ENCODE measurements around the gene TBC1D2B. TPM values are rescaled to one million over a fixed set of nuclear protein-coding genes. Genes with fewer than 3 reads are reported as not detected.

Gene TBC1D2B
- total and polyA plus RNA-seq, 2 donors (not counting 3 experiments of a cell fraction or from before 2014, with no cell fraction given) = 30.8 to 46.1 TPM

- Histone ChIP-seq H3K27ac (ENCODE audit: insufficient read depth, low read depth, low read length) (no peak overlapping the region), H3K4me3 (replicated peaks in 1 of 3; ENCODE audit: insufficient read depth in 1 of 3, low read depth in 1 of 3, low read length in 3 of 3) (no peak overlapping the region), H4K20me1 (replicated peaks; ENCODE audit: control insufficient read depth, extremely low read depth, insufficient read depth, low read length) (no peaks in the 10 kb centered on the region), H3K9me3 (replicated peaks; ENCODE audit: control insufficient read depth, insufficient read depth, low read length) (no peaks in the 10 kb centered on the region), H3K9me1 (replicated peaks; ENCODE audit: control insufficient read depth, extremely low read depth, insufficient read depth, low read length) (no peaks in the 10 kb centered on the region), H3K27me3 (ENCODE audit: control insufficient read depth in 2 of 2, insufficient read depth in 2 of 2, low read length in 2 of 2) (no peaks in the 10 kb centered on the region), H2AFZ (ENCODE audit: low read depth, low read length) (no peak overlapping the region), H3K4me1 (ENCODE audit: control insufficient read depth, extremely low read depth, insufficient read depth, low read length) (no peaks in the 10 kb centered on the region), H3K79me2 (ENCODE audit: control insufficient read depth, insufficient read depth, low read length) (no peaks in the 10 kb centered on the region), H3K4me2 (ENCODE audit: insufficient read depth, low read length) (no peak overlapping the region), H3K36me3 (ENCODE audit: control insufficient read depth in 2 of 2, extremely low read depth in 1 of 2, insufficient read depth in 2 of 2, low read length in 2 of 2) (peaks cover 11 to 20% of the 10 kb centered on the region in 2 experiments), H3K9ac (replicated peaks; ENCODE audit: extremely low read depth, insufficient read depth, low read length) (no peak overlapping the region)
- BruUV-seq (replicated peaks) = no TSS peak
- CTCF ChIA-PET = interaction anchor here (3.2 kb wide), 1 partner anchor 13 kb away, joined by 12 read pairs; no protein-coding TSS in a partner anchor
- intact Hi-C loops (cut with micrococcal nuclease) (no loop called here), dilution Hi-C loops (cut with MboI; ENCODE audit: extremely low pct_ligation_motif_present, low sequenced_read_pairs) (no loop called here)
- TF ChIP-seq CTCF (IDR thresholded peaks at IDR 0.05; ENCODE audit: extremely low read depth in 1 of 2, insufficient read depth in 1 of 2, low read depth in 1 of 2, low read length in 2 of 2) (no peak), POLR2AphosphoS5 (IDR thresholded peaks at IDR 0.05; ENCODE audit: insufficient read depth, low read depth, low read length) (no peak), MAX (IDR thresholded peaks at IDR 0.05; ENCODE audit: insufficient read depth, insufficient read length) (no peak), JUN (IDR thresholded peaks at IDR 0.05; ENCODE audit: borderline replicate concordance, insufficient read depth, insufficient read length, low read depth) (no peak), FOS (IDR thresholded peaks at IDR 0.05; ENCODE audit: borderline replicate concordance, insufficient read depth, low read length) (no peak)
- FAIRE-seq (no peak), DNase-seq (ENCODE audit: low read depth, low spot score) (no peak)
- POLR2A ChIA-PET = no interaction called here
These were observed 55.8 kb downstream of the TBC1D2B start for GRCh38 chr15:78021761-78022160.

GRCh38 chr15:78020007-78020406, 57.5 kb downstream of the TBC1D2B start:
- TF ChIP-seq JUN (IDR thresholded peaks at IDR 0.05; ENCODE audit: borderline replicate concordance, insufficient read depth, insufficient read length, low read depth) (no peak), CTCF (IDR thresholded peaks at IDR 0.05; ENCODE audit: extremely low read depth in 1 of 2, insufficient read depth in 1 of 2, low read depth in 1 of 2, low read length in 2 of 2) (no peak), MYC (IDR thresholded peaks at IDR 0.05; ENCODE audit: low read depth, low read length) (no peak), POLR2AphosphoS5 (IDR thresholded peaks at IDR 0.05; ENCODE audit: insufficient read depth, low read depth, low read length) (no peak), POLR2A (IDR thresholded peaks at IDR 0.05; ENCODE audit: low read depth, low read length) (no peak), MAX (IDR thresholded peaks at IDR 0.05; ENCODE audit: insufficient read depth, insufficient read length) (no peak), EZH2 (IDR thresholded peaks at IDR 0.05; ENCODE audit: borderline replicate concordance, low read depth, low read length, severe bottlenecking) (no peak), FOS (IDR thresholded peaks at IDR 0.05; ENCODE audit: borderline replicate concordance, insufficient read depth, low read length) (no peak), GATA2 (IDR thresholded peaks at IDR 0.05; ENCODE audit: insufficient read depth, insufficient read length, low read depth, low read length) (no peak)
- Histone ChIP-seq H3K9me3 (replicated peaks; ENCODE audit: control insufficient read depth, insufficient read depth, low read length) (no peaks in the 10 kb centered on the region), H3K9me1 (replicated peaks; ENCODE audit: control insufficient read depth, extremely low read depth, insufficient read depth, low read length) (no peaks in the 10 kb centered on the region), H3K9ac (replicated peaks; ENCODE audit: extremely low read depth, insufficient read depth, low read length) (no peak overlapping the region), H4K20me1 (replicated peaks; ENCODE audit: control insufficient read depth, extremely low read depth, insufficient read depth, low read length) (no peaks in the 10 kb centered on the region), H3K4me2 (ENCODE audit: insufficient read depth, low read length) (no peak overlapping the region), H3K27ac (ENCODE audit: insufficient read depth, low read depth, low read length) (no peak overlapping the region), H3K36me3 (ENCODE audit: control insufficient read depth in 2 of 2, extremely low read depth in 1 of 2, insufficient read depth in 2 of 2, low read length in 2 of 2) (peaks cover 12 to 29% of the 10 kb centered on the region in 2 experiments), H3K4me1 (ENCODE audit: control insufficient read depth, extremely low read depth, insufficient read depth, low read length) (no peaks in the 10 kb centered on the region), H3K79me2 (ENCODE audit: control insufficient read depth, insufficient read depth, low read length) (no peaks in the 10 kb centered on the region), H3K4me3 (replicated peaks in 1 of 3; ENCODE audit: insufficient read depth in 1 of 3, low read depth in 1 of 3, low read length in 3 of 3) (no peak overlapping the region), H2AFZ (ENCODE audit: low read depth, low read length) (no peak overlapping the region), H3K27me3 (ENCODE audit: control insufficient read depth in 2 of 2, insufficient read depth in 2 of 2, low read length in 2 of 2) (no peaks in the 10 kb centered on the region)
- POLR2A ChIA-PET = no interaction called here
- no peak for DNase-seq (ENCODE audit: low read depth, low spot score)
- dilution Hi-C loops (cut with MboI; ENCODE audit: extremely low pct_ligation_motif_present, low sequenced_read_pairs) (no loop called here), intact Hi-C loops (cut with micrococcal nuclease) (no loop called here)
- no peak for FAIRE-seq
- no TSS peak for BruUV-seq (replicated peaks)
- CTCF ChIA-PET = interaction anchor here (1.8 to 3.1 kb wide), 2 partner anchors 9 to 88 kb away, joined by 5 to 18 read pairs; no protein-coding TSS in a partner anchor

Measured in endothelial cell of umbilical vein (primary cell).